HCT116 (cell line): ENCODE data around the gene IGSF6. TPM values are rescaled to one million over a fixed set of nuclear protein-coding genes. Genes with fewer than 3 reads are reported as not detected.

ENCODE experiments used
- ATAC-seq: fragments of 200-7000 bp; cut with Tn5 transposase; 2 replicates; pipeline ENCODE4 v1.9.1; 2020; ENCODE audit warnings: mild to moderate bottlenecking, moderate library complexity
- BruUV-seq: library from RNA; stranded (reverse); fragments of 400-500 nt; replicated peaks from 2 replicates; lab custom pipeline; 2021; lab: Mats Ljungman, UMichigan
- CTCF ChIA-PET: fragments of 300-600 bp; sonication (Branson Sonifier 250); formaldehyde crosslinking; loops from one replicate; lab custom pipeline; 2021; ENCODE audit warnings: antibody characterized with exemption; lab: Charles Lee
- POLR2A ChIA-PET: fragments of 300-600, 350-600 bp; sonication (Branson Sonifier 250); formaldehyde crosslinking; loops from one replicate; lab custom pipeline; 2021; ENCODE audit warnings: antibody characterized with exemption; lab: Charles Lee
- RAD21 ChIA-PET, 2 experiments: fragments of 300-600 bp; sonication (Branson Sonifier 250); formaldehyde crosslinking; loops; one replicate each; lab custom pipeline; 2023; ENCODE audit warnings: low total read pairs in 2 of 2; ENCODE audit not compliant: uncharacterized antibody in 2 of 2, unreplicated experiment in 2 of 2, low non-redundant PET in 1 of 2; lab: Charles Lee
- DNase-seq: peaks from one replicate; pipeline ENCODE4 v3.0.0-alpha.2; 2010; ENCODE audit warnings: low read depth, low spot score
- H2AFZ ChIP-seq: fragments of 200-600 bp; shearing (Covaris generic), sonication (generic); 2 replicates; pipeline ENCODE4 v1.6.1; 2017; ENCODE audit warnings: low read depth, mixed run types, mixed read lengths, antibody characterized with exemption, low read length; ENCODE audit not compliant: poor library complexity, severe bottlenecking
- H3K27ac ChIP-seq: 2 replicates; pipeline ENCODE4 v1.5.1; 2012; ENCODE audit warnings: low read depth, low read length
- H3K27me3 ChIP-seq: fragments of 200-600 bp; sonication (generic); 2 replicates; pipeline ENCODE4 v1.6.1; 2016; ENCODE audit warnings: mixed run types, low read length, mixed read lengths; ENCODE audit not compliant: insufficient read depth
- H3K36me3 ChIP-seq, 2 experiments: fragments of 200-500 bp in 1 of 2; fragments of 200-600 bp in 1 of 2; sonication (Bioruptor generic) in 1 of 2; sonication (generic) in 1 of 2; 2 replicates each; pipeline versions ENCODE4 v1.5.1 to v1.6.1; 2014 to 2016; ENCODE audit warnings: low read length in 2 of 2, inconsistent platforms in 1 of 2, mixed read lengths in 1 of 2, mixed run types in 1 of 2; ENCODE audit not compliant: insufficient read depth in 2 of 2, control insufficient read depth in 1 of 2
- H3K4me1 ChIP-seq, 2 experiments: fragments of 200-600 bp in 1 of 2; sonication (generic) in 1 of 2; 2 replicates each; pipeline versions ENCODE4 v1.5.1 to v1.6.1; 2012 to 2017; ENCODE audit warnings: low read length in 2 of 2, inconsistent platforms in 1 of 2, mild to moderate bottlenecking in 1 of 2, mixed read lengths in 1 of 2, mixed run types in 1 of 2, moderate library complexity in 1 of 2; ENCODE audit not compliant: insufficient read depth in 2 of 2, control insufficient read depth in 1 of 2
- H3K4me2 ChIP-seq: fragments of 200-600 bp; sonication (generic); 2 replicates; pipeline ENCODE4 v1.6.1; 2017; ENCODE audit warnings: mixed run types, low read length, mixed read lengths
- H3K4me3 ChIP-seq, 2 experiments: fragments of 200-600 bp in 1 of 2; sonication (generic) in 1 of 2; replicated peaks in 1 of 2; 2 replicates each; pipeline ENCODE4 v1.5.1; 2011 to 2016; ENCODE audit warnings: low read length in 2 of 2, control low read depth in 1 of 2, low read depth in 1 of 2, mild to moderate bottlenecking in 1 of 2, mixed read lengths in 1 of 2, mixed run types in 1 of 2
- H3K79me2 ChIP-seq: fragments of 200-600 bp; sonication (generic); 2 replicates; pipeline ENCODE4 v1.6.1; 2017; ENCODE audit warnings: mild to moderate bottlenecking, mixed run types, low read length, moderate library complexity, mixed read lengths; ENCODE audit not compliant: insufficient read depth
- H3K9ac ChIP-seq: fragments of 200-600 bp; sonication (generic); 2 replicates; pipeline ENCODE4 v1.6.1; 2016; ENCODE audit warnings: low read length, mixed read lengths
- H3K9me2 ChIP-seq: fragments of 200-600 bp; sonication (generic), shearing (Covaris generic); 2 replicates; pipeline ENCODE4 v1.6.1; 2017; ENCODE audit warnings: mixed run types, mild to moderate bottlenecking, moderate library complexity; ENCODE audit not compliant: insufficient read depth
- H3K9me3 ChIP-seq, 2 experiments: fragments of 200-500 bp in 1 of 2; fragments of 200-600 bp in 1 of 2; sonication (Bioruptor generic) in 1 of 2; sonication (generic) in 1 of 2; 2 replicates each; pipeline ENCODE4 v1.6.1; 2014 to 2017; ENCODE audit warnings: low read length in 2 of 2, mixed read lengths in 2 of 2, inconsistent platforms in 1 of 2, low read depth in 1 of 2, mild to moderate bottlenecking in 1 of 2, mixed run types in 1 of 2, moderate library complexity in 1 of 2; ENCODE audit not compliant: control insufficient read depth in 1 of 2, insufficient read depth in 1 of 2
- H4K20me1 ChIP-seq: fragments of 200-600 bp; sonication (generic), shearing (Covaris generic); 2 replicates; pipeline ENCODE4 v1.6.1; 2017; ENCODE audit warnings: mixed run types, mild to moderate bottlenecking, moderate library complexity; ENCODE audit not compliant: insufficient read depth
- CBX3 ChIP-seq: IDR thresholded peaks from 2 replicates; pipeline ENCODE4 v1.6.1; 2012; ENCODE audit warnings: low read depth
- EGR1 ChIP-seq: IDR thresholded peaks from 2 replicates; pipeline ENCODE4 v1.6.1; 2012; ENCODE audit warnings: low read depth
- ELF1 ChIP-seq: IDR thresholded peaks from 2 replicates; pipeline ENCODE4 v1.6.1; 2012; ENCODE audit warnings: low read depth, borderline replicate concordance
- EZH2phosphoT487 ChIP-seq: fragments of 200-600 bp; IDR thresholded peaks from 2 replicates; pipeline ENCODE4 v1.6.1; 2018; ENCODE audit warnings: antibody characterized with exemption, borderline replicate concordance
- FOSL1 ChIP-seq: IDR thresholded peaks from 2 replicates; pipeline ENCODE4 v1.6.1; 2012; ENCODE audit warnings: low read depth
- JUND ChIP-seq: IDR thresholded peaks from 2 replicates; pipeline ENCODE4 v1.6.1; 2012
- POLR2A ChIP-seq: IDR thresholded peaks from 2 replicates; pipeline ENCODE4 v1.7.0; 2011; ENCODE audit warnings: borderline replicate concordance; ENCODE audit not compliant: insufficient read depth, insufficient read length; ENCODE audit errors: extremely low read depth
- POLR2AphosphoS5 ChIP-seq: IDR thresholded peaks from 2 replicates; pipeline ENCODE4 v1.6.1; 2011; ENCODE audit warnings: mild to moderate bottlenecking, low read depth, low read length, moderate library complexity
- RAD21 ChIP-seq: IDR thresholded peaks from 2 replicates; pipeline ENCODE4 v1.6.1; 2012; ENCODE audit warnings: low read depth, mild to moderate bottlenecking
- SIN3A ChIP-seq: IDR thresholded peaks from 2 replicates; pipeline ENCODE4 v1.6.1; 2012; ENCODE audit warnings: low read depth
- SP1 ChIP-seq: IDR thresholded peaks from 2 replicates; pipeline ENCODE4 v1.6.1; 2012; ENCODE audit warnings: low read depth
- TCF7L2 ChIP-seq: IDR thresholded peaks from 2 replicates; pipeline ENCODE4 v1.7.0; 2011; ENCODE audit warnings: borderline replicate concordance, inconsistent platforms; ENCODE audit not compliant: insufficient read depth, insufficient read length; ENCODE audit errors: extremely low read depth
- YY1 ChIP-seq: IDR thresholded peaks from 2 replicates; pipeline ENCODE4 v1.6.1; 2011; ENCODE audit warnings: low read length, low read depth, moderate library complexity, mild to moderate bottlenecking; ENCODE audit not compliant: insufficient replicate concordance; ENCODE audit errors: extremely low read depth
- intact Hi-C: fragments of 100-400 bp; cut with micrococcal nuclease; formaldehyde crosslinking; loops from 2 replicates; pipeline ENCODE4 v1.10.0; 2022
- total RNA-seq: library from RNA; stranded (reverse); gene quantifications from one replicate; pipeline ENCODE4 v1.2.1, GENCODE V29; 2021; ENCODE audit not compliant: unreplicated experiment
- TF ChIP-seq, protein P1 (sequence below): IDR thresholded peaks from 2 replicates; pipeline ENCODE4 v1.6.1; 2011; ENCODE audit warnings: mild to moderate bottlenecking, low read length, moderate library complexity; ENCODE audit not compliant: insufficient replicate concordance; ENCODE audit errors: extremely low read depth
- TF ChIP-seq, protein P2 (sequence below): IDR thresholded peaks from 2 replicates; pipeline ENCODE4 v1.6.1; 2012

Gene IGSF6
- total RNA-seq, 1 experiment from 2014 or later, result not detected

DNA sequence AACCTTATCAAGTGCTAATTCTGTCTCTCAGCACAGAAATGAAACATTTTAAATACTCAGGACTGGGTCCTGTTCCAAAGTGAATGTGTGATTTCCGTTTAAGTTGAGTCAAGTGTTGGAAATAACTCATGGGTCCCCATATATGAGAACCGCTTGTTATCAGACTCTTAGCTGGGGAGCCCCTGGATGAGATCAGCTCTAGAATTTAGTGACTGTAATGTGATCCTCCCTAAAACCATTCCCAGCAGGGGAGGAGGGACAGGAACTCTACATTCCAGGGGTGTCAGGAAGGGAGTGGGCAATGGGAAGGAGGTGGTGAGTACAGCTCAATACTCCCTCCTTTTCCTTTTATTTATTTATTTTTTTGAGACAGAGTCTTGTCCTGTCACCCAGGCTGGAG is 48.9 kb upstream of the IGSF6 start (continued):
- TF ChIP-seq, protein P1, sequence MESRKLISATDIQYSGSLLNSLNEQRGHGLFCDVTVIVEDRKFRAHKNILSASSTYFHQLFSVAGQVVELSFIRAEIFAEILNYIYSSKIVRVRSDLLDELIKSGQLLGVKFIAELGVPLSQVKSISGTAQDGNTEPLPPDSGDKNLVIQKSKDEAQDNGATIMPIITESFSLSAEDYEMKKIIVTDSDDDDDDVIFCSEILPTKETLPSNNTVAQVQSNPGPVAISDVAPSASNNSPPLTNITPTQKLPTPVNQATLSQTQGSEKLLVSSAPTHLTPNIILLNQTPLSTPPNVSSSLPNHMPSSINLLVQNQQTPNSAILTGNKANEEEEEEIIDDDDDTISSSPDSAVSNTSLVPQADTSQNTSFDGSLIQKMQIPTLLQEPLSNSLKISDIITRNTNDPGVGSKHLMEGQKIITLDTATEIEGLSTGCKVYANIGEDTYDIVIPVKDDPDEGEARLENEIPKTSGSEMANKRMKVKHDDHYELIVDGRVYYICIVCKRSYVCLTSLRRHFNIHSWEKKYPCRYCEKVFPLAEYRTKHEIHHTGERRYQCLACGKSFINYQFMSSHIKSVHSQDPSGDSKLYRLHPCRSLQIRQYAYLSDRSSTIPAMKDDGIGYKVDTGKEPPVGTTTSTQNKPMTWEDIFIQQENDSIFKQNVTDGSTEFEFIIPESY, result no peak
- no peak for TF ChIP-seq ELF1
- TF ChIP-seq EGR1, result no peak
- no peak for TF ChIP-seq CBX3
- TF ChIP-seq RAD21, result no peak
- no peak for TF ChIP-seq EZH2phosphoT487
- no peak for TF ChIP-seq FOSL1
- TF ChIP-seq YY1, result no peak
- TF ChIP-seq JUND, result no peak
- TF ChIP-seq SIN3A, result no peak

- ATAC-seq (no peak), DNase-seq (no peak)
- Histone ChIP-seq H3K36me3 (no peaks in the 10 kb centered on the region), H3K9me2 (no peaks in the 10 kb centered on the region), H2AFZ (no peak overlapping the region), H3K9ac (no peak overlapping the region), H3K4me2 (no peak overlapping the region), H4K20me1 (no peaks in the 10 kb centered on the region), H3K27ac (no peak overlapping the region), H3K79me2 (no peaks in the 10 kb centered on the region), H3K9me3 (no peaks in the 10 kb centered on the region), H3K27me3 (no peaks in the 10 kb centered on the region), H3K4me3 (no peak overlapping the region), H3K4me1 (no peaks in the 10 kb centered on the region)
- TF ChIP-seq YY1, result no peak
- no peak for TF ChIP-seq SP1
- no peak for TF ChIP-seq POLR2A
- TF ChIP-seq, protein P2, sequence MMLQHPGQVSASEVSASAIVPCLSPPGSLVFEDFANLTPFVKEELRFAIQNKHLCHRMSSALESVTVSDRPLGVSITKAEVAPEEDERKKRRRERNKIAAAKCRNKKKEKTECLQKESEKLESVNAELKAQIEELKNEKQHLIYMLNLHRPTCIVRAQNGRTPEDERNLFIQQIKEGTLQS, result no peak
- no peak for TF ChIP-seq POLR2AphosphoS5
- no peak for TF ChIP-seq TCF7L2
- CTCF ChIA-PET, result no interaction called here
- RAD21 ChIA-PET, result no interaction called here
- BruUV-seq, result no TSS peak
- POLR2A ChIA-PET, result no interaction called here
- intact Hi-C loops, result no loop called here
Measured at GRCh38 chr16:21698169-21699032, 46.0 kb upstream of the IGSF6 start.
